HepG2 (cell line): ENCODE data around the gene NCOA5. TPM values are rescaled to one million over a fixed set of nuclear protein-coding genes. Genes with fewer than 3 reads are reported as not detected.

Experiments used
- ATAC-seq: fragments of 200-7000 bp; cut with Tn5 transposase; 3 replicates; pipeline ENCODE4 v1.9.1; 2020; ENCODE audit warnings: mild to moderate bottlenecking, moderate library complexity
- BruUV-seq: library from RNA; stranded (reverse); fragments of 400-500 nt; replicated peaks from 2 replicates; lab custom pipeline; 2021; lab: Mats Ljungman, UMichigan
- CTCF ChIA-PET: fragments of 300-600 bp; formaldehyde crosslinking; extraction: SDS; loops from one replicate; lab custom pipeline; 2021; ENCODE audit warnings: low total read pairs, inconsistent platforms, low intra/inter-chr PET ratio; lab: Yijun Ruan, JAX
- POLR2A ChIA-PET: fragments of 350-600 bp; sonication (Branson Sonifier 250); formaldehyde crosslinking; loops from one replicate; lab custom pipeline; 2020; ENCODE audit warnings: antibody characterized with exemption, inconsistent platforms; lab: Yijun Ruan, JAX
- DNase-seq: peaks from one replicate; pipeline ENCODE4 v3.0.0-alpha.2; 2015; ENCODE audit warnings: low spot score
- FAIRE-seq: peaks from 3 replicates; lab custom pipeline; 2011; peaks lifted over from hg19 to GRCh38; lab: Jason Lieb, UNC
- H2AFZ ChIP-seq: one replicate; pipeline ENCODE4 v1.6.1; 2011; ENCODE audit warnings: low read length, inconsistent platforms
- H3K27ac ChIP-seq: fragments of 300-600 bp; 3 replicates; pipeline ENCODE4 v1.8.0; 2011; ENCODE audit warnings: mixed run types, mild to moderate bottlenecking, mixed read lengths, low read length, inconsistent platforms; ENCODE audit not compliant: insufficient read depth; ENCODE audit errors: extremely low read length
- H3K27me3 ChIP-seq, 2 experiments: fragments of 200-600 bp in 1 of 2; 2 replicates in 1 of 2; 3 replicates in 1 of 2; pipeline versions ENCODE4 v1.6.0 to v1.8.0; 2011; ENCODE audit warnings: low read length in 2 of 2, mild to moderate bottlenecking in 2 of 2, moderate library complexity in 2 of 2, inconsistent platforms in 1 of 2; ENCODE audit not compliant: insufficient read depth in 2 of 2, control insufficient read depth in 1 of 2
- H3K36me3 ChIP-seq, 2 experiments: fragments of 200-600 bp in 1 of 2; replicated peaks in 1 of 2; 2 replicates in 1 of 2; 3 replicates in 1 of 2; pipeline versions ENCODE4 v1.5.1 to v1.8.0; 2011; ENCODE audit warnings: low read length in 2 of 2, inconsistent platforms in 1 of 2; ENCODE audit not compliant: insufficient read depth in 2 of 2, control insufficient read depth in 1 of 2
- H3K4me1 ChIP-seq: 2 replicates; pipeline ENCODE4 v1.5.1; 2012; ENCODE audit warnings: low read length, inconsistent platforms; ENCODE audit not compliant: insufficient read depth
- H3K4me2 ChIP-seq: 2 replicates; pipeline ENCODE4 v1.6.0; 2011; ENCODE audit warnings: low read depth, low read length, inconsistent platforms
- H3K4me3 ChIP-seq, 3 experiments: fragments of 200-600 bp in 1 of 3; sonication (generic), shearing (Covaris generic) in 1 of 3; replicated peaks in 1 of 3; 2 replicates each; pipeline ENCODE4 v1.5.1; 2011 to 2016; ENCODE audit warnings: low read length in 3 of 3, inconsistent platforms in 2 of 3, low read depth in 2 of 3, mild to moderate bottlenecking in 2 of 3, control low read depth in 1 of 3, mixed read lengths in 1 of 3; ENCODE audit not compliant: insufficient read depth in 1 of 3
- H3K79me2 ChIP-seq: one replicate; pipeline ENCODE4 v1.6.1; 2011; ENCODE audit warnings: low read length, inconsistent platforms; ENCODE audit not compliant: insufficient read depth
- H3K9ac ChIP-seq: 2 replicates; pipeline ENCODE4 v1.6.0; 2011; ENCODE audit warnings: mild to moderate bottlenecking, low read depth, low read length, inconsistent platforms; ENCODE audit not compliant: insufficient read depth
- H3K9me3 ChIP-seq: 2 replicates; pipeline ENCODE4 v1.5.1; 2012; ENCODE audit warnings: mild to moderate bottlenecking, low read length
- H4K20me1 ChIP-seq: 2 replicates; pipeline ENCODE4 v1.6.0; 2011; ENCODE audit warnings: inconsistent platforms, mild to moderate bottlenecking, low read length, moderate library complexity; ENCODE audit not compliant: insufficient read depth
- ATAD3A ChIP-seq: sonication (generic); formaldehyde crosslinking; IDR thresholded peaks from 2 replicates; pipeline ENCODE4 v1.4.0; 2020; ENCODE audit warnings: missing genetic modification reagents
- CEBPG ChIP-seq: IDR thresholded peaks from 2 replicates; pipeline ENCODE4 v1.6.1; 2016
- KDM5B ChIP-seq: sonication (generic); formaldehyde crosslinking; IDR thresholded peaks from 2 replicates; pipeline ENCODE4 v1.4.0; 2020; ENCODE audit warnings: missing genetic modification reagents, mild to moderate bottlenecking, borderline replicate concordance
- ZNF260 ChIP-seq: sonication (generic); formaldehyde crosslinking; IDR thresholded peaks from 2 replicates; pipeline ENCODE4 v1.4.0; 2020; ENCODE audit warnings: missing genetic modification reagents, low read depth, mild to moderate bottlenecking, borderline replicate concordance
- ZNF768 ChIP-seq: sonication (generic); formaldehyde crosslinking; IDR thresholded peaks from 2 replicates; pipeline ENCODE4 v1.4.0; 2020; ENCODE audit warnings: missing genetic modification reagents
- ZNF788 ChIP-seq: sonication (generic); formaldehyde crosslinking; IDR thresholded peaks from 2 replicates; pipeline ENCODE4 v1.5.0; 2020; ENCODE audit warnings: mild to moderate bottlenecking, missing genetic modification reagents, borderline replicate concordance
- WGBS: methylation state at CpG from one replicate; pipeline ENCODE4 v1.1.6; 2017; ENCODE audit warnings: low lambda C conversion rate; 5-methylcytosine and 5-hydroxymethylcytosine counted together
- in situ Hi-C: cut with HindIII; loops from 2 replicates; pipeline ENCODE4 v1.10.0; 2017; ENCODE audit warnings: low pct_unique_long_range_greater_than_20kb; ENCODE audit not compliant: extremely low pct_ligation_motif_present
- intact Hi-C: fragments of 100-400 bp; cut with micrococcal nuclease; formaldehyde crosslinking; loops from one replicate; pipeline ENCODE4 v1.10.0; 2022; ENCODE audit not compliant: unreplicated experiment
- polyA plus RNA-seq, 8 experiments: library from polyadenylated mRNA; depleted of rRNA in 3 of 8; stranded (reverse) in 7 of 8; unstranded in 1 of 8; fragments of >200 nt; fragmentation: Illumina TruSeq in 4 of 8; extraction: Trizol in 4 of 8; gene quantifications; 2 replicates each; pipeline versions ENCODE4 v1.2.1 to v1.2.3, GENCODE V29; 2011 to 2016; ENCODE audit warnings: low read depth in 4 of 8, missing spikeins in 1 of 8, mixed read lengths in 1 of 8; ENCODE audit not compliant: insufficient read depth in 1 of 8
- total RNA-seq, 5 experiments: library from RNA; depleted of rRNA; stranded (reverse); fragments of >200 nt; fragmentation: Illumina TruSeq; extraction: Trizol; gene quantifications; 2 replicates each; pipeline ENCODE4 v1.2.3, GENCODE V29; 2016; ENCODE audit warnings: low read depth in 1 of 5
- TF ChIP-seq, protein P1 (sequence below): sonication (generic); formaldehyde crosslinking; IDR thresholded peaks from 2 replicates; pipeline ENCODE4 v1.4.0; 2020; ENCODE audit warnings: low read depth, mild to moderate bottlenecking, missing genetic modification reagents
- TF ChIP-seq, protein P2 (sequence below): sonication (generic); formaldehyde crosslinking; IDR thresholded peaks from 2 replicates; pipeline ENCODE4 v1.8.0; 2022; ENCODE audit warnings: low read depth, missing genetic modification reagents

The NCOA5 gene
- total and polyA plus RNA-seq, 2 of the 13 experiments (the other 11 are each of a cell fraction or from before 2014, with no cell fraction given), result 16.5 to 28.4 TPM

DNA sequence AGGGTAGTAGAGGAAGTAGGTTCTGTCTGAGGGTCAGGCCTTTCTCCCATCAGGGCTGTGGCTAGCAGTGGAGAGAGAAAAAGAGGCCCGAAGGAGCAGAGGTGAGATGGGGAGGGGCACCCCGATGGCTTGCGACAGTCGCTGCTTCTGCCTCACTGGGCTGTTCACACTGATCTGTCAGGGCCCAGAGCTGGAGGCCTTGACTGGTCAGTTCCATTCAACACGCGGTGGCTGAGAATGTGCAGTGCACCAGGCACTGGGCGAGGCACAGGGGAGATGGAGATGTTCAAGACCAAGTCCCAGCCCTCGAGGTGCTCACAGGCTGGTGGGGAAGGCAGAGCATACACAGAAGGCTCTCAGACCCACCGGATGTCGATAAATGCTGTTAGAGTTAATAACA lies 39.3 kb downstream of the NCOA5 start:
- no peak overlapping the region for H3K9ac ChIP-seq
- H3K4me1 ChIP-seq, result peaks cover 7% of the 10 kb centered on the region; the same call in 1 of the 2 replicates
- peaks cover 2% of the 10 kb centered on the region; the same call in 1 of the 2 replicates for H4K20me1 ChIP-seq
- TF ChIP-seq, protein P1, sequence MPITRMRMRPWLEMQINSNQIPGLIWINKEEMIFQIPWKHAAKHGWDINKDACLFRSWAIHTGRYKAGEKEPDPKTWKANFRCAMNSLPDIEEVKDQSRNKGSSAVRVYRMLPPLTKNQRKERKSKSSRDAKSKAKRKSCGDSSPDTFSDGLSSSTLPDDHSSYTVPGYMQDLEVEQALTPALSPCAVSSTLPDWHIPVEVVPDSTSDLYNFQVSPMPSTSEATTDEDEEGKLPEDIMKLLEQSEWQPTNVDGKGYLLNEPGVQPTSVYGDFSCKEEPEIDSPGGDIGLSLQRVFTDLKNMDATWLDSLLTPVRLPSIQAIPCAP (CRISPR knock-in tag), result no peak
- TF ChIP-seq CEBPG (CRISPR knock-in tag) (no peak), ZNF788 (CRISPR knock-in tag) (0 out of 2 replicates have a peak, but pooled peaks have one; percentile 25), KDM5B (CRISPR knock-in tag) (0 out of 2 replicates have a peak, but pooled peaks have one; percentile 21), ATAD3A (CRISPR knock-in tag) (no peak), ZNF260 (CRISPR knock-in tag) (no peak), ZNF768 (peak; percentile 28; the same call in 1 of the 2 replicates)
- TF ChIP-seq, protein P2, sequence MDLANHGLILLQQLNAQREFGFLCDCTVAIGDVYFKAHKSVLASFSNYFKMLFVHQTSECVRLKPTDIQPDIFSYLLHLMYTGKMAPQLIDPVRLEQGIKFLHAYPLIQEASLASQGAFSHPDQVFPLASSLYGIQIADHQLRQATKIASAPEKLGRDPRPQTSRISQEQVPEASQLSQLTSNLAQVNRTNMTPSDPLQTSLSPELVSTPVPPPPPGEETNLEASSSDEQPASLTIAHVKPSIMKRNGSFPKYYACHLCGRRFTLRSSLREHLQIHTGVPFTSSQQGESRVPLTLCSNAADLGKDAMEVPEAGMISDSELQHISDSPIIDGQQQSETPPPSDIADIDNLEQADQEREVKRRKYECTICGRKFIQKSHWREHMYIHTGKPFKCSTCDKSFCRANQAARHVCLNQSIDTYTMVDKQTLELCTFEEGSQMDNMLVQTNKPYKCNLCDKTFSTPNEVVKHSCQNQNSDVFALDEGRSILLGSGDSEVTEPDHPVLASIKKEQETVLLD (CRISPR knock-in tag), result no peak
- in situ Hi-C loops (no loop called here), intact Hi-C loops (no loop called here)
- no peak overlapping the region for H3K4me3 ChIP-seq
- H3K4me2 ChIP-seq, result no peak overlapping the region
- H3K27me3 ChIP-seq, result 0 out of 5 replicates have a peak, but pooled peaks cover 0 to 6% of the 10 kb centered on the region in 2 experiments
- DNase-seq, result no peak
- no peaks in the 10 kb centered on the region for H3K9me3 ChIP-seq
- no peaks in the 10 kb centered on the region for H3K36me3 ChIP-seq
- ATAC-seq, result peak; percentile 28
- no peak overlapping the region for H2AFZ ChIP-seq
- CTCF ChIA-PET, result no interaction called here
- no TSS peak for BruUV-seq
- 7% methylated on average over 10 of the region's 10 CpGs for WGBS
- FAIRE-seq, result no peak
- H3K27ac ChIP-seq, result no peak overlapping the region
- POLR2A ChIA-PET, result no interaction called here
- H3K79me2 ChIP-seq, result no peaks in the 10 kb centered on the region
